Loucy (cell line): ENCODE measurements around the gene LRRC1.

Experiments used
- CTCF ChIP-seq: fragments of 200-600 bp; sonication (generic); conservative IDR thresholded peaks from 2 replicates; pipeline ENCODE4 v1.5.1; 2014; ENCODE audit warnings: mild to moderate bottlenecking, antibody characterized with exemption, low read length
- EZH2phosphoT487 ChIP-seq: fragments of 200-600 bp; IDR thresholded peaks from 2 replicates; pipeline ENCODE4 v1.6.1; 2018; ENCODE audit warnings: antibody characterized with exemption, mild to moderate bottlenecking, moderate library complexity, borderline replicate concordance

DNA sequence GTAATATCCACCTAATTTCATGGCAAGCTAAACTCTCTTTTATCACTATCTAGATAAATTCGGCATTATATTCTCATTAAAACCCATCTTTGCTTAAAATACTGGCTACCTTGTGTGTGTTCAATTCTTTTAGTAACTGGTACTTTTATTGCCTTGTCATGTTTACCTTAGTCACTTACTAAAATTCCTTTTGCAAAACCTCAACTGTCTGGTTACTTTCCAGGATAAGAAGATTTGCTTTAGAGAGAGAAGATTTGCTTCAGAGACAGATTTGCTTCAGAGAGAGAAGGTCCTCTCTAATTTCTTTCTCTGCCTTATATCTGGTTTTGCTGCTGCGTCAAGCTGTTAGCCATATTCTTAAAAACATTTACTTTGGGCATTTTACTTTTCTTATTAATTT, 164.9 kb downstream of the LRRC1 start:
- TF ChIP-seq CTCF: no peak
- no peak for TF ChIP-seq EZH2phosphoT487
